Measurements from ENCODE around the gene KIF5C.
A peak's percentile ranks its signal among the peaks of the same experiment; 100 is the strongest.
"Not testable (repeated sequence)": the region's sequence is repeated elsewhere in the genome, so short reads cannot be mapped to it uniquely, and the experiment has no call there.

The KIF5C gene

DNA sequence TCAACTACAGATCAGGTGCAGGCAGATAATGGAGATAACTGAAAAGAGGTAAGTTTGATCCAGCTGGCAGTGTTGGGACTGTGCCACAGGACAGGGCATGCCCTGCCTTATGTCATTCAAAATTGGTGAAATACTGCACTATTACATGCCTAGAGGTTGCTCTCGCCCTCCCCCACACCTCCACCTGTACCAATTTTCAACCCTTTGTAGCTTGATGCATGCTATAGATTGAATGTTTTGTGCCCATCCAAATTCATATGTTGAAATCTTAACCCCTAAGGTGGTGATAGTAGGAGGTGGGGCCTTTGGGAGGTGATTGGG is 91.4 kb downstream of the KIF5C start:
- no peak for DNase-seq (ENCODE audit: low spot score)

DNA sequence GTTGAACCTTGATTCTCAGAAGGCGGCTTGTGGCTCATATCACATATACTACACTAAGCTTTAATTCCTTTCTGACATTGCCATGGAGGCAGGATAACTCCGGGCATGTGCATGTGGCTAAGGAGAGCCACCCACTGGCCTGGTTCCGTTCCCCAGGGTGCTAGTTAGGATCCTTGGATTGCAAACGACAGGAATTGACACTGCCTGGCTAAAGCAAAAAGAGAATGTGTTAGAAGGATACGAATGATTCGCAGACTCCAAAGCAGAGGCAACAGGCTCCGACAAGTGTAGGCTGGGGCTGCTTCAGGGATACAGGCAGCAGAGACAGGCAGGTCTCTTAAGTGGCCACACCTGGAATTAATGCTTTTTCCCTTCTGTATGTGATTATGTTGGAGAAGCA is 92.0 kb downstream of the KIF5C start:
- no peak for DNase-seq (ENCODE audit: low spot score)

DNA sequence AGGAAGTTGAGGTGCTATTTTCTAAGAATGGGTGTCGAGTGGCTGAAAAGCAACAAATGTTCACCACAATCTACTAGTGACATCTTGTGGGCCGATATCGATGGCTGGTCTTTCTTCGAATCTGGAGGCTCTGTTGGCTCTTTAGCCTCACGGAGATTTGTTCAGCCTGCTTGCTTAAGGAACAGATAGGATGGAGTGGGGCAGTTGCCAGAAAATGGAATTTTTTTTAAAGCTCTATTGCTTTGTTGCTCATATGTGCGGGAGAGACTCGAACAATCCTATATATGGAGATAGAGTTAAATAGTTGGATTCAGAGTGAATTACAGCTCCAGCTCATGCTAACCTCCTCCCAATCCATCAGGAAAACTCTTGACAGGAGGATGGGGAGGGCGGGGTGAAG is 92.6 kb downstream of the KIF5C start:
- no peak for DNase-seq (ENCODE audit: low spot score)

DNA sequence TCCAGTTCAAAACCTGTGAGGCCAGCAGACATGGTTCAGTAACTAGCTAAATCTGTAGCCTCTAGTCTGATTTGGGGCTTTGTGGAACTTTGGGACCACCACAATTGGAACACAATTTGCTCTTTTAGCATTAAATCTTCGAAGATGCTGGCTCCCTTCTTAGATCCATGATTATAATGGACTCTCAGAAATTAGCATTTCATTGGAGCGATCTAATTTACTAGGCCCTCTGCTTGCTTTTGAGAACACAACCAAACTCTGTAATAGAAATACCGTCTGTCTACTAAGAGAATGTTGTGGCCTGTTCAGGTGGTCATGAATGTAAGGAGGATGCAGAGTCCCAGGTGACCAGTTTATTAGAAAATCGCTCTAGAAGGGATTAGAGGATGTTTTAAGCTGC is 93.3 kb downstream of the KIF5C start:
- DNase-seq (ENCODE audit: low spot score): no peak

DNA sequence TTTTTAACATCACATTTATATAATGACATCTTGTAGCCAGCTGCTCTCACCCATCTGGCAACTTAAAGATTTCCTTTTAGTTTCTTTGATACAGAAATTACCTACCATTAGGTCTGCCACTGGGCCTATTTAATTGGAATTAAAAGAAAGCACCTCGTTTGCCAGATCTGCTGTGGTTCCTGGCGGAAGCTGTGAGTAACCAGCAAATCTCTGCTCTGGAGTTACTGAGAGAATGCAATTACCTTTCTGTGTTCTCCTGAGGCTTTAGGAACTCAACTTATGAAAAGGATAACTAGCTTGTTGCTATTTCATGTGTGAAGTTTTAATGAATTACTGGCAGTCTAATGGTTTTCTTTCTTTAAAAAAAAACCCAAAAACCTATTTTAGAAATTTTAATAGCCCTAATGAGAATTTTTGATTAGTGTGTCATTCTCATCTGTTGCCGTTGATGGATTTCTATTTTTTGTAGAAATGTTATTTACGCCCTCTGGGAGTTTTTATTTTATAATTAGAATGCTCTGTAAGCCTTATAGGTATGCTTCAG is 93.8 kb downstream of the KIF5C start:
- no peak for DNase-seq (ENCODE audit: low spot score)

DNA sequence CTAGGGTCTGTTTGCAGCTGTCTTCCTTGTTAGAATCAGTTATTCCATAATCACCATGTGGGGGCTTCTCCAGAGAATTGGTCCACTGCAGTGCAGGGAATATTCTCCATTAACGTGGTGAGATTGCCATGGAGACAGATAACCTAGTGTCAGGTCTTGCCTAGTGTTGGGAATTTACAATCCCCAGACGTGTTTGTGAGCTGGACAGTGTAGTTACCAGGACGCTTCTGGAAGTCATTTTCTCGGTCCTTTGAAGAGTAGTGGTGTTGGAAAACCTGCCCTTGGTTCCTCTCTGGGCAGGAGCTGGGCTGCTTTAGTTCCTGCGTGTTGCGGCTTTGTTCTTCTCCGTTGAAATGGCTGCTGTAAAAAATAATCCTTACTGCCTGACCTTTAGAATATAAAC is 94.6 kb downstream of the KIF5C start:
- no peak for DNase-seq (ENCODE audit: low spot score)

DNA sequence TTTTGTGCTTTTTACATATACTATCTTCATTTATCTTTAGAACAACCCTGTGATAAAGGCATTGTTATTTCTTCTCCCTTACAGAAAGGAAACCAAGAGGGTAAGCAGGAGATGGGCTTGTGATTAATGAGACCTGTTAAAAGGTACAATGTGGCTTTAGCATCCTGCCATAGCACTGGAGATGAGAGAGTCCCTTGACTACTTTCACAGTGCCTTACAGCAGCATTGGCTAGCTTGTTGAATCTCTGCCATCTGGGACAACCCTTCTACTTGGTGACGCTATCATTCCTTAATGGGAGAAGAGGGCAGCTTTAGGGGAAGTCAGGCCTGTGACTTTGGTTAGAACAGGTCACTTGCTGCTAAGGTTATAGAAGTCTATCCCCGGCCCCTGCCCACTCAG is 95.4 kb downstream of the KIF5C start:
- DNase-seq (ENCODE audit: low spot score): no peak

DNA sequence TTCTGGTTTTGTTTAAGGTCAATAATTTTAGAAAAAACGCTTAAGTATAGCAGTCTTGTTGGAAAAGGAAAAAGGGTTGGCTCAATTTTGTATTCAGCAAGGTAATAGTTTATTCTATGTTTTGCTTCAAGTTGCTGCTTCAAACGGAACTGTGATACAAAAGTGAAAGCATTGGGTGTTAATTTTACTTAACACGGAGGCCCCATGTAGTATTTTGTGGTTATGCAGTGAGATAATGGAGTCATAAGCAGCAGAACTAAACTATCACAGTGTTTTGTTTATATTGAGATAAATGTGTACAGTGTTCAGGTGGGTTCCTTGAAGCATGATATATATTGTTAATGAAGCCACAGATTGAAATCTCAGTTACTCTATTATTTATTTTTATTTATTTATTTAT is 96.5 kb downstream of the KIF5C start:
- no peak for DNase-seq (ENCODE audit: low spot score)

DNA sequence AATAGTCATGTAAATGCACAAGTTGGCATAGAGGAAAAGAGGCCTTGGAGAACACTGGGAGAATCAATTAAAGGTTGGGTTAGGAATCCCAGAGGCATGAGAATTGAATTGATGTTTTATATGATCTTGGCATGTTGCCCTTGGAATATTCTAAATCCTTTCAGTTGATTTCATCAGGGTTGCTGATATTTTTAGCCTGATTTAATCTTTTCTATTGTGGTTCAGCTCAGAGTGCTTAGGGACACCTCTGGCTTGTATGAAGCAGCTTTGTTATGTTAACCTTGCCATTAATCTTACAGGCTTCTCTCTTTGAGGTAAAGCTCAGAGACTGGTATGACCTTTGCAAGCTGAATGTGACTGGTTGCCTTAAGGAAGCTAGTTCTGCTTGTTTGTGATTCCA is 99.1 kb downstream of the KIF5C start:
- DNase-seq (ENCODE audit: low spot score): no peak

DNA sequence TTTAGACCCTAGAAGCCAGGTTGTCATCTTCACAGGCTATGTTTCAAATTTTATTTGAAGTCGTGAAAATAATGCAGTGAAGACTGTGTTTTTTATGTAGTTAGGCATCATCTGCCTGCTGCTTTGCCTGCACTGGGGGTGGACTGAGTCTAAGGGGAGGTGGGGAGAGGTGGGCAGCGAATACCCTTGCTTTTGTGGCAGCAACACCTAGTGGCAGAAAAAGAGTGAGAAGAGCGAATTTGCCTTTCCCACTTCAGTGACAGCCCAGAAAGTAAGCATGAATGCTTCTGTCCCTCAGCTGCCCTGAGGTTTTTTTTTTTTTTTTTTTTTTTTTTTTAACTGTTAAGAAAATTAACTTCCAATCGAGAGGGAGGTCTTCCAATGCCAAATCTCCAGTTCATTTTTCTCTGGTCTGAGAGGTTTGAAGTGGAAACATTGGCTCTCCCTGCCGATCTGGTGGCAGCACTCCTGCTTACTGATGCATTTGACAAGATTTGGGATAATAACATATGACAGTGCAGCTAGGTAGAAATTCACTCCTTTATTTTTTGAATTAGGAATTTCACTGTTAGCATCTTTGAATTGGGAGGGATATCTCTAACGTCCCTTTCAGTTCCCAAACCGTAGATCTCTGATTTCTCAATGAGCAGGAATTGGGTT is 103.1 kb downstream of the KIF5C start:
- no peak for DNase-seq (ENCODE audit: low spot score)

DNA sequence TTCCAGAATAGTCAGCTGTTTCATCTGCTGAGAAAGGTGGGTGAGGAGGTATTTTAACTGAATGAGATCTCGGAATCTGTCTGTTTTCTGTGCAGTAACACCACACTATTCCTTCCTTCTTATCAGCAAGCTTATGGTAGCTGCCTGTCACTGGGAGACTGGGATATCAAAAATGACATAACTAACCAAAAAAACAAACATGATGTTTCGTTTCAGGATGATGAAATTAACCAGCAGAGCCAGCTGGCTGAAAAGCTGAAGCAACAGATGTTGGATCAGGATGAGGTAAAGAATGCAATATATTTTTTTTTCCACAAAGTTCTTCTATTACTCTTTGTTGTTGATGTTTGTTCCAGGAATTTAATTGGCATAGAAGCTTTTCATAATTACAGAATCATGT is 103.7 kb downstream of the KIF5C start:
- no peak for DNase-seq (ENCODE audit: low spot score)

DNA sequence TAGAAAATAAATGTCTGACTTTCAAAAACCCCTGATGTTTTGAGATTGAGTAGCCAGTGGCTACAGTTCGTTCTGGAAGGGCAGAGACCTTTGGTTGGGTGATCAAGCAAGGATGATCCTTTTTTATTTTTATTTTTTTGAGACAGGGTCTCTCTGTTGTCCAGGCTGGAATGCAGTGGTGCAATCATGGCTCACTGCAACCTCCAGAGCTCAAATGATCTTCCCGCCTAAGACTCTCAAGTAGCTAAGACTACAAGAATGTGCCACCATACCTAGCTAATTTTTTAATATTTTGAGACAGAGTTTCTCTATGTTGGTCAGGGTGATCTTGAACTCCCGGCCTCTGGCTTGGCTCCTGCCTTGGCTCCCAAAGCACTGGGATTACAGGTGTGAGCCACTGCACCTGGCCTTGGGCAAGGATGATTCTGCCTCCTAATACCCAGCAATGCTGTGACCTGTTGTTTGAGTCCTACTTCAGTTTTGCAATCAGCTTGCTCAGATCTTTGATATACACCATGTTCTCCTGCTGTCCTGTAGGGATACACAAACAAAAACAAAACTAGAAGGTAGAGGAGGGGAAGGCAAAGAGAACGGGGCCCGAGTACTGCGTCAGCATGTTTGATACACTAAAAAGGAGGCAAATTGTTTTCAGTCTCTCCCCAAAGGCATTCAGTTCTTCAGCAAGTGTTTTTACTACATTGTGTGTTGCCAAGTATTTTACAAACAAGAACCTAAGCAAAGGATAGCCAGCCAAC is 104.3 kb downstream of the KIF5C start:
- DNase-seq (ENCODE audit: low spot score): no peak

DNA sequence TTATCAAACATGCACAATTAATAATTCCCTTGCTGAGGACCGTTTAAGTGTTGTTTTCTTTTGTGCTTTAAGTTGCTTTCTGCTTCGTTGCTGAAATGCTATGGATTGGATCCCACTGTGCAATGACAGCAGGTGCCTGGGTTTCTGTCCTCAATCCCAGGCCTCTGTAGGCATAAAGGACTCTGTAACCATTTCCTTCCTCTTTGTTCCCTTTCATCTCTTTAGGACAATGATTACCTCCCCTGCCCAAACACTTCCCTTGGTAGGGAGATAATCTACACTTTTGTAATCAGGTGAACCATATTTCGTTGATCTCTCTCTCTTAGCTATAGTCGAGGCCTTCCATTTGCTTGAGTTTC is 104.9 kb downstream of the KIF5C start:
- no peak for DNase-seq (ENCODE audit: low spot score)

DNA sequence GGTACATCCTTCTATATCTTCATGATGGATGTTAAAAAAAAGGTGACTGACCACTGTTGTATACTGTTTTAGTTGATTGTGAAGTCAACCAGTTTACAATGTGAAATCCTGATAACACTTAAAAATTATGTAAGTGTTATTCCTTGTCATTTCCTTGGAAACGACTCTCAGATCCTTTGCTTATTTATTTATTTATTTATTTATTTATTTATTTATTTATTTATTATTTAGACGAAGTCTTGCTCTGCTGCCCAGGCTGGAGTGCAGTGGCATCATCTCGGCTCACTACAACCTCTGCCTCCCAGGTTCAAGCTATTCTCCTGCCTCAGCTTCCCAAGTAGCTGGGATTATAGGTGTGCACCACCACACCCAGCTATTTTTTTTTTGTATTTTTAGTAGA is 105.5 kb downstream of the KIF5C start:
- DNase-seq (ENCODE audit: low spot score): not testable (repeated sequence)

DNA sequence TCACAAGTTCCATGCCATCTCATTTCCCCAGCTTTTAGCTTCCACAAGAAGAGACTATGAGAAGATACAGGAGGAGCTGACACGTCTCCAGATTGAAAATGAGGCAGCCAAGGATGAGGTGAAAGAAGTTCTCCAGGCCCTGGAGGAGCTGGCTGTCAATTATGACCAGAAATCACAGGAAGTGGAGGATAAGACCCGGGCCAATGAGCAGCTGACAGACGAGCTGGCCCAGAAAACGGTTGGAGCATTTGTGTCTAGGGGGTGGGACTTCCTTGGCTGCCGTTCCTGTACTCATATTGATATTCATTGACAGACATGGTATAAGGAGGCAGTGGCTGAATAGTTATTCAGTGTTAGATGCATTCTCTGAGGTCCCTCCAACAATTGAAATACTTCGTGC is 106.3 kb downstream of the KIF5C start:
- no peak for DNase-seq (ENCODE audit: low spot score)

DNA sequence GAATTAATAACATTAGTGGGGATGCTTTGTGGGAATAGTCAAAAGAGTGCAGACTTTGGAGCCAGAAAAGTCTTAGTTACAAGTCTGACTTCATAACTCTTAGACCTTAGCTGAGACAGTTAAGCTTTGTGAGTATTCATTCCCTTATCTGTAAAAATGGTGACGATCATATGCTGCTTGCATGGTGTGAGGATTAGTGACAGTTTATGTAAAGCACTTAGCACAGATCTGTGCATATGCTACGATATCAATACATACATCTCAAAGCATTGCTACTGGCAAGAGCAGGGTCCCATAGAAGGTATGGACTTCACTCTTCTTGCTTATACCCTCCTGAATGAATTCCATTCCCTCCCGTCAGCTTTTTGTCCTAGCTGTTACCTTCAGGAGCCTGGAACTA is 106.8 kb downstream of the KIF5C start:
- no peak for DNase-seq (ENCODE audit: low spot score)

DNA sequence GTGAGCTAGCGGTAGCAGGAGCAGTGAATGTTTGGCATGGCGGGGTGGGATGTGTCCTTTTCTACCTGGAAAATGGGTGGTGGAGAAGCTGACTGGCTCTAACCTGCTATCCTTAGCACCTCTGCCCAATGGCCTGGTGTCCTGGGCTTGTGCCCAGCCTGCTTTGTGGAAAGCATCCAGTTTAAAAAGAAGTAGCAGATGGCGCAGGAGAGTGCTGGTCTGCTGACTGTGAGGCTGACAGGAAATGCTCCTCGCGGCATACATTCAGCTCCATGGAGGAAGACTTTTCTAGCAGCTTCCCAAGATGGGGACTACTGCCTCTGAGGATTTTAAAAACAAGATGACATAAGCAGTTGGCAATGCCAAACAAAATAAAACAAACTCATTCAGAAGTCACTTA is 107.3 kb downstream of the KIF5C start:
- no peak for DNase-seq (ENCODE audit: low spot score)

DNA sequence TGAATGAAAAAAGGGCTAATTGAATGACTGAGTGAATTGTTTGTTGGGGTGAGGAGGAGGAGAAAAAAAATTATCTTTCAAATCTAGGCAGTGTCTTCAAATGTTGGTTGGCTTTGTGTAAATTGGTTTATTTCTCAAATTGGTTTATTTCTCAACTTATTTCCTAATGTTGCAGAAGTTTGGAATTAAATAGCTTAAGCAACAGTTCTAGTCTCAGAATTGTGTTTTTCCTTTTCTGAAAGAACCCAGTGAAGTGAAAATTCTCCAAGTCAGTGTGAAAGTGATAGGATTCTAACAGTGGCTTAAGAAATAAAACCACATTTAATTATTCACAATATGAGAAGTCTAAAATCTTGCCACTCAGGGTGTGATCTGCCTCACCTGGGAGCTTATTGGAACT is 108.9 kb downstream of the KIF5C start:
- no peak for DNase-seq (ENCODE audit: low spot score)

DNA sequence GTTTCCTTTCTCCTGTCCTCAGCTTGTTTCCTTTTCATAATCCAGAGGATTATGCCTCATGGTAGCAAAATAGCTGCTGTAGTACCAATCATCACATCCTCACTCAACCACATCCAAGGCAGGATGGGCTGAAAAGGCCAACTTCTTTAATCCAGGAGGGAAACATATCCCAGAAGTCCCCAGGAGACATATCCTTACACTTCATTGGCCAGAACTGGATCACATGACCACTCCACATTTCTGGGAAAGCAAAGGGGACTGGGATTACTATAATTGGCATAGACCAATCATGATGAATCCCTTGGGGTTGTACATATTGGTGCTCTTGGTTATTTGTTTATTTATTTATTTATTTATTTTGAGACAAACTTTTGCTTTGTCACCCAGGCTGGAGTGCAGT is 109.4 kb downstream of the KIF5C start:
- no peak for DNase-seq (ENCODE audit: low spot score)

DNA sequence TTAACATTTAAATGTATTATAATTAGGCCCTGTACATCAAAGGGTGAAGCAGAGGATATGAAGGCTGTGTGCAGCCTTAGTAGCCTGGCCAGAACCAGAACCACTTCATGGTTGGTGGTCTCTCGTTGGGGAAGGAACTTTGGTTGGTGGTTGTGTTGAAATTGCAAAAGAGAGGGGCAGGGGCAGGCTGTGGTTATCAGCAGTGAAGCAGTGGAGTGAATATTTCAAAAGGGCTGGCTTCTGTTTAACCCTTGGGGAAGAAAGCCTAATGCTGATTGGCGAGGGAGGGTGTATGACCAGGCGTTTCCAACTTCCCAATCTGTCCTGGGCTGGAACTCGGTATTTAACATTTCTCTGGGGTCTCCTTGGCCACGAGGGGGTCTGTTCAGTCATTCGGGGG is 112.3 kb downstream of the KIF5C start:
- DNase-seq (ENCODE audit: low spot score): no peak

DNA sequence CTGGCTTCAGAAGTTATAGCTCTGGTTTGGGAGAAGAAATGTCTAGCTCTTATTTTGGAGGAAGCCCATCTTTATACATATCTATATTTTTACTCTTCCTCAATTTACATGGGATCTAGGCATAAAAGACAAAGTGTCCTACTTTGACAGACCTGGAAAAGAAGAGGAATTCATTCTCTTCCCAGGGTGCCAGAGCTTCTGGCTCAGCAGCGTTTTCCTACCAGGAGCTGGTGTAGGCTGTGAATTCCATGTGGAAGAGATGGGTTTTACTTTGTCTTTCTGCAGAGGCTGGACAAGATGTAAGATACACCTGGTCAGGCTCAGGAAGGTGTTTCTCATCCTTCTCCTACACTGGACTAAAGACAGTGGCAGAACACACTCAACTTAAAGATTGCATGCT is 113.3 kb downstream of the KIF5C start:
- DNase-seq (ENCODE audit: low spot score): no peak

DNA sequence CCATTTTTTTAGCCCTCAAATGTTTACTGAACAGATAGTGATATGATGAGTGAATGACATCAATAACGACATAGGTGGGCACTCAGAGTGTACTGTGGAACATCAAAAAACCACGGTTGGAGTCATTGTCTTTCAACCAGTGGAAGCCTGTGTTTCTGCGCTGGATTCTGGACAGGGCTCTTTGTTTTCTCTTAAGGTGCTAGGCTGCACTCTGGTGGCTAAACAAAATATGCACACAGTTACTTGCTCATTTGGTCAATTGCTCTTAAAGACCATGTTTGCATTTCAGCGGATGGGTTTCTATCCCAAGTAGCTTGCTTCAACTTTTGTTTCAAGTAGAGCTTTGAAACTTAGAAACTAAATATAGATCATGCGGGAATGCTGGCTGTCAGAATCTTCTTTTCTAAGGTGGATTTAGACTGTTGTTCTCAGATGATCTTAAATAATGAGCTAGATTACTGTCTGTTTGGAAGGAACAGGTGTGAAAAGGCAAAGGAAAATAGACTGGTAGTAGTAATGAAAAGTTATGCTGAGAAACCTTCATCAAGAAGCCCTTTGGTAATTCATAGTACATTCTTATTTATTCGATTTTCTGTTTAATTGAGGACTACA is 115.0 kb downstream of the KIF5C start:
- peak; percentile 8 for DNase-seq (ENCODE audit: low spot score)

DNA sequence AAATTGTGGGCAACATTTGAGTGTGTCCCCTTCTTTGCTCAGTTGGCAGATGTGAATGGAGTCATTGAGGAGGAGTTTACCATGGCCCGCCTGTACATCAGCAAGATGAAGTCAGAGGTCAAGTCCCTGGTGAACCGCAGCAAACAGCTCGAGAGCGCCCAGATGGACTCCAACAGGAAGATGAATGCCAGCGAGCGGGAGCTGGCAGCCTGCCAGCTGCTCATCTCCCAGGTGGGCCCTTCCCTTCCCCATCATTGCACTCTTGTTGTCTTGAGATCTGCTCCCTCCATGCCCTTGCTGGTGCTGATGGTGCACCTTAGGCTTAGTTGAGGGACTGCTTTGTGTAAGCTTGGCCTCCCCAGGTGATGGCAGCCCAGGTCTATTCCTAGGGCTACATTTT is 115.9 kb downstream of the KIF5C start:
- DNase-seq (ENCODE audit: low spot score): no peak

DNA sequence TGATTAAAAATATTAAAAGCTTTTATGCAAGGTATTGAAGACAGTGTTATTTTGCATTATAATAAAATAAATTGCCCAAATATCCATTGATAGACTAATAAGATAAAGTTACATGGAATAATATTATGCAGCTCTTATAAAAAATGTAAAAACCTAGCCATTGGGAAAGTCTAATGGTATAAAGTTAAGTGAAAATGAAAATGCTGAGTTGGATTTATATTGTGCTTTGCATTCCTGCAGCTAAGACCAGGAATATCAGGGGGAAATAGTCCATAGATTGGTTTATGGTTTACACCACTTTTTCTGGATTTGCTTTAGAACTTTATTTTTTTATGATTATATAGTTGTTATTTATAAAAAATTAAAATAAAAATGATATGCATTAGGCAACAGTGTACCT is 117.4 kb downstream of the KIF5C start:
- DNase-seq (ENCODE audit: low spot score): no peak

Measured in hematopoietic multipotent progenitor cell treated with erythropoietin and hydrocortisone succinate and interleukin-3 and kit ligand, for 15 days (in vitro differentiated cells).